Gastrocnemius medialis (tissue), 4 donors: Measurements from ENCODE around the gene COX7B.

Experiments used
- CTCF ChIP-seq, 5 experiments: fragments of 450-650 bp in 3 of 5; fragments of 200-600 bp in 2 of 5; sonication (generic) in 2 of 5; IDR thresholded peaks in 4 of 5; conservative IDR thresholded peaks in 1 of 5; 1 replicate in 4 of 5; 2 replicates in 1 of 5; pipeline ENCODE4 v1.5.1; 2016 to 2019; ENCODE audit warnings: antibody characterized with exemption in 5 of 5, mild to moderate bottlenecking in 3 of 5, moderate library complexity in 3 of 5
- POLR2A ChIP-seq, 2 donors: fragments of 450-650 bp; IDR thresholded peaks; one replicate each; pipeline ENCODE4 v1.6.1; 2017; ENCODE audit warnings: antibody characterized with exemption in 2 of 2, mild to moderate bottlenecking in 2 of 2, moderate library complexity in 2 of 2

GRCh38 chrX:77937291-77937690, 38.0 kb downstream of the COX7B start:
- TF ChIP-seq POLR2A (IDR thresholded peaks at IDR 0.05) = no peak
- TF ChIP-seq CTCF (IDR thresholded peaks at IDR 0.05 in 4 of 5, conservative IDR thresholded peaks at IDR 0.05 in 1 of 5) = no peak
